Measurements from ENCODE around the gene LAMTOR2. TPM values are rescaled to one million over a fixed set of nuclear protein-coding genes. Genes with fewer than 3 reads are reported as not detected.

The LAMTOR2 gene
- total RNA-seq = 16.6 TPM

GRCh38 chr1:156054500-156055280, at the start of gene LAMTOR2:
Gene LAMTOR2 (plus strand): TSS chr1:156054782. CDS start chr1:156054890, 108 bp downstream.
- no peaks in the 10 kb centered on the region for H3K27me3 ChIP-seq (ENCODE audit: insufficient read depth, low read length)
- H3K9me3 ChIP-seq (ENCODE audit: low read depth, low read length) = no peaks in the 10 kb centered on the region
- H3K4me3 ChIP-seq (ENCODE audit: low read length) = peak within 1 kb of the TSS; percentile 92
- peaks cover 24% of the 10 kb centered on the region for H3K4me1 ChIP-seq (ENCODE audit: insufficient read depth, low read length)

GRCh38 chr1:156004843-156005584, 49.6 kb upstream of the LAMTOR2 start:
- no peaks in the 10 kb centered on the region for H3K9me3 ChIP-seq (ENCODE audit: low read depth, low read length)
- H3K27me3 ChIP-seq (ENCODE audit: insufficient read depth, low read length) = no peaks in the 10 kb centered on the region
- H3K4me1 ChIP-seq (ENCODE audit: insufficient read depth, low read length) = peaks cover 13% of the 10 kb centered on the region
- no peak overlapping the region for H3K4me3 ChIP-seq (ENCODE audit: low read length)

GRCh38 chr1:156006666-156007376, 47.8 kb upstream of the LAMTOR2 start:
- H3K4me1 ChIP-seq (ENCODE audit: insufficient read depth, low read length) = peaks cover 13% of the 10 kb centered on the region
- H3K27me3 ChIP-seq (ENCODE audit: insufficient read depth, low read length) = no peaks in the 10 kb centered on the region
- H3K4me3 ChIP-seq (ENCODE audit: low read length) = no peak overlapping the region
- H3K9me3 ChIP-seq (ENCODE audit: low read depth, low read length) = no peaks in the 10 kb centered on the region

- peaks cover 12% of the 10 kb centered on the region for H3K4me1 ChIP-seq (ENCODE audit: insufficient read depth, low read length)
- no peaks in the 10 kb centered on the region for H3K9me3 ChIP-seq (ENCODE audit: low read depth, low read length)
- H3K4me3 ChIP-seq (ENCODE audit: low read length) = no peak overlapping the region
- no peaks in the 10 kb centered on the region for H3K27me3 ChIP-seq (ENCODE audit: insufficient read depth, low read length)
Measured at GRCh38 chr1:156009404-156009803, 45.2 kb upstream of the LAMTOR2 start.

GRCh38 chr1:156012051-156012817, 42.3 kb upstream of the LAMTOR2 start:
- no peaks in the 10 kb centered on the region for H3K4me1 ChIP-seq (ENCODE audit: insufficient read depth, low read length)
- H3K27me3 ChIP-seq (ENCODE audit: insufficient read depth, low read length) = no peaks in the 10 kb centered on the region
- no peak overlapping the region for H3K4me3 ChIP-seq (ENCODE audit: low read length)
- no peaks in the 10 kb centered on the region for H3K9me3 ChIP-seq (ENCODE audit: low read depth, low read length)

- H3K4me3 ChIP-seq (ENCODE audit: low read length) = no peak overlapping the region
- H3K9me3 ChIP-seq (ENCODE audit: low read depth, low read length) = no peaks in the 10 kb centered on the region
- H3K27me3 ChIP-seq (ENCODE audit: insufficient read depth, low read length) = no peaks in the 10 kb centered on the region
- peaks cover 11% of the 10 kb centered on the region for H3K4me1 ChIP-seq (ENCODE audit: insufficient read depth, low read length)
Measured at GRCh38 chr1:156014829-156015228, 39.8 kb upstream of the LAMTOR2 start.

GRCh38 chr1:156019946-156020292, 34.7 kb upstream of the LAMTOR2 start:
- H3K4me3 ChIP-seq (ENCODE audit: low read length) = peak overlapping the region; percentile 76

GRCh38 chr1:156020293-156021092, 34.1 kb upstream of the LAMTOR2 start, which contains the start of gene SSR2:
Gene SSR2 (minus strand): TSS chr1:156020951. CDS start chr1:156020167, 784 bp downstream.
- H3K4me3 ChIP-seq (ENCODE audit: low read length) = peak within 1 kb of the TSS; percentile 76

More at GRCh38 chr1:156019946-156020292, 34.7 kb upstream of the LAMTOR2 start:
- Histone ChIP-seq H3K9me3 (ENCODE audit: low read depth, low read length) (no peaks in the 10 kb centered on the region), H3K27me3 (ENCODE audit: insufficient read depth, low read length) (no peaks in the 10 kb centered on the region), H3K4me1 (ENCODE audit: insufficient read depth, low read length) (peaks cover 21% of the 10 kb centered on the region)

GRCh38 chr1:156021093-156021428, 33.5 kb upstream of the LAMTOR2 start:
- H3K9me3 ChIP-seq (ENCODE audit: low read depth, low read length) = no peaks in the 10 kb centered on the region
- H3K4me3 ChIP-seq (ENCODE audit: low read length) = peak overlapping the region; percentile 76
- no peaks in the 10 kb centered on the region for H3K27me3 ChIP-seq (ENCODE audit: insufficient read depth, low read length)

More at GRCh38 chr1:156020293-156021092, 34.1 kb upstream of the LAMTOR2 start, which contains the start of gene SSR2:
- Histone ChIP-seq H3K9me3 (ENCODE audit: low read depth, low read length) (no peaks in the 10 kb centered on the region), H3K4me1 (ENCODE audit: insufficient read depth, low read length) (peaks cover 21% of the 10 kb centered on the region), H3K27me3 (ENCODE audit: insufficient read depth, low read length) (no peaks in the 10 kb centered on the region)

GRCh38 chr1:156021954-156022353, 32.6 kb upstream of the LAMTOR2 start:
- Histone ChIP-seq H3K27me3 (ENCODE audit: insufficient read depth, low read length) (no peaks in the 10 kb centered on the region), H3K9me3 (ENCODE audit: low read depth, low read length) (no peaks in the 10 kb centered on the region), H3K4me1 (ENCODE audit: insufficient read depth, low read length) (peaks cover 21% of the 10 kb centered on the region), H3K4me3 (ENCODE audit: low read length) (no peak overlapping the region)

More at GRCh38 chr1:156021093-156021428, 33.5 kb upstream of the LAMTOR2 start:
- H3K4me1 ChIP-seq (ENCODE audit: insufficient read depth, low read length) = peaks cover 21% of the 10 kb centered on the region

- Histone ChIP-seq H3K4me3 (ENCODE audit: low read length) (no peak overlapping the region), H3K27me3 (ENCODE audit: insufficient read depth, low read length) (no peaks in the 10 kb centered on the region), H3K9me3 (ENCODE audit: low read depth, low read length) (no peaks in the 10 kb centered on the region), H3K4me1 (ENCODE audit: insufficient read depth, low read length) (peaks cover 10% of the 10 kb centered on the region)
Measured at GRCh38 chr1:156024801-156025200, 29.8 kb upstream of the LAMTOR2 start.

- Histone ChIP-seq H3K4me3 (ENCODE audit: low read length) (no peak overlapping the region), H3K4me1 (ENCODE audit: insufficient read depth, low read length) (peaks cover 4% of the 10 kb centered on the region), H3K9me3 (ENCODE audit: low read depth, low read length) (no peaks in the 10 kb centered on the region), H3K27me3 (ENCODE audit: insufficient read depth, low read length) (no peaks in the 10 kb centered on the region)
Measured at GRCh38 chr1:156025876-156026275, 28.7 kb upstream of the LAMTOR2 start.

- Histone ChIP-seq H3K4me3 (ENCODE audit: low read length) (no peak overlapping the region), H3K27me3 (ENCODE audit: insufficient read depth, low read length) (no peaks in the 10 kb centered on the region)
Measured at GRCh38 chr1:156026588-156026987, 28.0 kb upstream of the LAMTOR2 start.

GRCh38 chr1:156033011-156033410, 21.6 kb upstream of the LAMTOR2 start:
- H3K27me3 ChIP-seq (ENCODE audit: insufficient read depth, low read length) = no peaks in the 10 kb centered on the region
- H3K9me3 ChIP-seq (ENCODE audit: low read depth, low read length) = no peaks in the 10 kb centered on the region
- no peaks in the 10 kb centered on the region for H3K4me1 ChIP-seq (ENCODE audit: insufficient read depth, low read length)
- no peak overlapping the region for H3K4me3 ChIP-seq (ENCODE audit: low read length)

More at GRCh38 chr1:156026588-156026987, 28.0 kb upstream of the LAMTOR2 start:
- Histone ChIP-seq H3K4me1 (ENCODE audit: insufficient read depth, low read length) (no peaks in the 10 kb centered on the region), H3K9me3 (ENCODE audit: low read depth, low read length) (no peaks in the 10 kb centered on the region)

Measured in mononuclear cell (primary cell).